Rectal smooth muscle tissue (tissue), 1 donor: Measurements from ENCODE around the gene DNPEP.

Experiments
- H3K27ac ChIP-seq: one replicate; pipeline ENCODE4 v1.7.0; 2013; ENCODE audit warnings: low read depth, low read length, inconsistent platforms
- H3K27me3 ChIP-seq: one replicate; pipeline ENCODE4 v1.7.0; 2013; ENCODE audit warnings: low read length; ENCODE audit not compliant: control insufficient read depth, insufficient read depth
- H3K36me3 ChIP-seq: one replicate; pipeline ENCODE4 v1.7.0; 2013; ENCODE audit warnings: low read length; ENCODE audit not compliant: control insufficient read depth, insufficient read depth
- H3K4me1 ChIP-seq: one replicate; pipeline ENCODE4 v1.7.0; 2013; ENCODE audit warnings: low read length; ENCODE audit not compliant: control insufficient read depth, insufficient read depth
- H3K4me3 ChIP-seq: one replicate; pipeline ENCODE4 v1.7.0; 2013; ENCODE audit warnings: low read length
- H3K9ac ChIP-seq: one replicate; pipeline ENCODE4 v1.7.0; 2013; ENCODE audit warnings: low read length

The DNPEP gene

DNA sequence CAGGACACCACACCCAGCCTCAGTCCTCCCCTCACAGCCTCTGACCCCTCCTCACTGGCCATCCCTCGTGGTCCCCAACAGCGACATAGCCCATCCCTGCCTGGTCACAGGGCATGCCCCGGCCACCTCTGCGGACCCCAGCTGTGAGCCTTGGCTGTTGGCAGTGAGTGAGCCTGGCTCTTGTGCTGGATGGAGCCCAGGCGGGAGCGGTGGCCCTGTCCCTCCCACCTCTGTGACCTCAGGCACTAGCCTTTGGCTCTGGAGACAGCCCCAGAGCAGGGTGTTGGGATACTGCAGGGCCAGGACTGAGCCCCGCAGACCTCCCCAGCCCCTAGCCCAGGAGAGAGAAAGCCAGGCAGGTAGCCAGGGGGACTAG is 38.3 kb upstream of the DNPEP start:
- Histone ChIP-seq H3K9ac (no peak overlapping the region), H3K27me3 (no peaks in the 10 kb centered on the region)

GRCh38 chr2:219425238-219426067 is 37.7 kb upstream of the DNPEP start:
- no peaks in the 10 kb centered on the region for H3K27me3 ChIP-seq
- peaks cover 20% of the 10 kb centered on the region for H3K36me3 ChIP-seq
- H3K4me3 ChIP-seq, result peak overlapping the region; percentile 15
- peak overlapping the region; percentile 99 for H3K27ac ChIP-seq
- H3K9ac ChIP-seq, result no peak overlapping the region
- peaks cover 14% of the 10 kb centered on the region for H3K4me1 ChIP-seq

More for the DNA sequence above, 38.3 kb upstream of the DNPEP start:
- Histone ChIP-seq H3K27ac (peak overlapping the region; percentile 99), H3K36me3 (peaks cover 14% of the 10 kb centered on the region), H3K4me3 (no peak overlapping the region), H3K4me1 (peaks cover 17% of the 10 kb centered on the region)

- H3K36me3 ChIP-seq, result peaks cover 26% of the 10 kb centered on the region
- peaks cover 13% of the 10 kb centered on the region for H3K4me1 ChIP-seq
- peak overlapping the region; percentile 99 for H3K27ac ChIP-seq
- H3K4me3 ChIP-seq, result peak overlapping the region; percentile 54
- H3K27me3 ChIP-seq, result no peaks in the 10 kb centered on the region
- H3K9ac ChIP-seq, result no peak overlapping the region
Measured at GRCh38 chr2:219423652-219424377, 36.1 kb upstream of the DNPEP start.

DNA sequence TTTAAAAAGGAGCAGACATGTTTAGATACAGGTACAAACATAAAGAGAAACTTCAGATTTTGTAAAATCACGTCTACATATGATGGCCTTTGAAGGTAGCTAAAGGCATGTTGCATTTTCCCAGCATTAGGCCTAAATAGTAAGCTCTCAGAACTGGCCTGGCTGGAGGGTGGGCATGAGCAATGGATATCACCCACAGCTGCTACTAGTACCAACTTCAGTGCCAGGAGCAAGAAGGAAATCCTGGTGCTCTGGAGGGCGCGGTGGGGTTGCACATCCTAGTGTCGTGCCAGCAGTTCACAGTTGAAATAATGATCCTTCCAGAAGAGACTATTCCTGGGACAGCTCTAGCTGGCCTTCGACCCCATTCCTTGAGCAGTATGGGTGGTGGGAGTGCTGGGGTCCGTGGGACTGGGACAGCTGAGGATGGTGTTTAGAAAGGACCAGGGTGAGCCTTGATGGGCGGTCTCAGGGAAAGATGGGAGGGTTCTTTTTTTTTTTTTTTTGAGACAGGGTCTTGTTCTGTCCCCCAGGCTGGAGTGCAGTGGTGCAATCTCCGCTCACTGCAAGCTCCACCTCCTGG is 35.3 kb upstream of the DNPEP start:
- Histone ChIP-seq H3K27me3 (no peaks in the 10 kb centered on the region), H3K4me1 (peaks cover 13% of the 10 kb centered on the region), H3K9ac (no peak overlapping the region), H3K27ac (peak overlapping the region; percentile 99), H3K36me3 (peaks cover 26% of the 10 kb centered on the region), H3K4me3 (peak overlapping the region; percentile 49)

DNA sequence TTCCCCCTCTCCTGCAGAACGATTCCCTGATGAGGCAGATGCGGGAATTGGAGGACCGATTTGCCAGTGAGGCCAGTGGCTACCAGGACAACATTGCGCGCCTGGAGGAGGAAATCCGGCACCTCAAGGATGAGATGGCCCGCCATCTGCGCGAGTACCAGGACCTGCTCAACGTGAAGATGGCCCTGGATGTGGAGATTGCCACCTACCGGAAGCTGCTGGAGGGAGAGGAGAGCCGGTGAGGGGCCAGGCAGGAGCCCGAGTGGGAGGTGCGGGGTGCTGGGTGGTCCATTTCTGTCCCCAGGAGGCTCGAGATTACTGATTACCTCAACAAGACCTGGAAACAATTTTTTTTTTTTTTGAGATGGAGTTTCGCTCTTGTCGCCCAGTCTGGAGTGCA is 33.6 kb upstream of the DNPEP start:
- Histone ChIP-seq H3K9ac (peak overlapping the region; percentile 25), H3K36me3 (peaks cover 26% of the 10 kb centered on the region), H3K4me1 (peaks cover 24% of the 10 kb centered on the region), H3K27me3 (no peaks in the 10 kb centered on the region), H3K27ac (peak overlapping the region; percentile 99), H3K4me3 (peak overlapping the region; percentile 67)

GRCh38 chr2:219420687-219421086 is 33.0 kb upstream of the DNPEP start:
- no peaks in the 10 kb centered on the region for H3K27me3 ChIP-seq
- H3K27ac ChIP-seq, result peak overlapping the region; percentile 99
- peaks cover 26% of the 10 kb centered on the region for H3K36me3 ChIP-seq
- H3K9ac ChIP-seq, result peak overlapping the region; percentile 25
- peaks cover 30% of the 10 kb centered on the region for H3K4me1 ChIP-seq
- H3K4me3 ChIP-seq, result peak overlapping the region; percentile 67

GRCh38 chr2:219419331-219420197 is 31.9 kb upstream of the DNPEP start:
- Histone ChIP-seq H3K27me3 (no peaks in the 10 kb centered on the region), H3K9ac (peak overlapping the region; percentile 89), H3K4me3 (peak overlapping the region; percentile 67), H3K27ac (peak overlapping the region; percentile 99), H3K4me1 (peaks cover 33% of the 10 kb centered on the region), H3K36me3 (peaks cover 20% of the 10 kb centered on the region)

DNA sequence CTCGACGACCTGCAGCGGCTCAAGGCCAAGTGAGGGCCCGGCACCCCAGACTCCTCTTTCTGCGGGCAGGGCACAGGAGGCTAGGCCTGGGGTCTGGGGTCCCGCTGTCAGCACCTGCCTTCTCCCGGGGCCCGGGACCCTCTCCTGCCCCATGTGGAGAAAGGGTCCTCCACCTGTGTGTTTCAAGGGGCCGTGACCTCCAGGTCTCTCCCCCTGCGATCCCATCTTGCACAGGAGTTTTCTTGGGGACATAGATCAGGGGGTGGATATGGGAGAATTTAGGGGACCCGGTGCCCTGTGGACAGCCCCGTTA is 31.3 kb upstream of the DNPEP start:
- H3K4me3 ChIP-seq, result peak overlapping the region; percentile 67
- no peaks in the 10 kb centered on the region for H3K27me3 ChIP-seq
- H3K27ac ChIP-seq, result peak overlapping the region; percentile 99
- peak overlapping the region; percentile 89 for H3K9ac ChIP-seq
- peaks cover 31% of the 10 kb centered on the region for H3K4me1 ChIP-seq
- H3K36me3 ChIP-seq, result peaks cover 20% of the 10 kb centered on the region

DNA sequence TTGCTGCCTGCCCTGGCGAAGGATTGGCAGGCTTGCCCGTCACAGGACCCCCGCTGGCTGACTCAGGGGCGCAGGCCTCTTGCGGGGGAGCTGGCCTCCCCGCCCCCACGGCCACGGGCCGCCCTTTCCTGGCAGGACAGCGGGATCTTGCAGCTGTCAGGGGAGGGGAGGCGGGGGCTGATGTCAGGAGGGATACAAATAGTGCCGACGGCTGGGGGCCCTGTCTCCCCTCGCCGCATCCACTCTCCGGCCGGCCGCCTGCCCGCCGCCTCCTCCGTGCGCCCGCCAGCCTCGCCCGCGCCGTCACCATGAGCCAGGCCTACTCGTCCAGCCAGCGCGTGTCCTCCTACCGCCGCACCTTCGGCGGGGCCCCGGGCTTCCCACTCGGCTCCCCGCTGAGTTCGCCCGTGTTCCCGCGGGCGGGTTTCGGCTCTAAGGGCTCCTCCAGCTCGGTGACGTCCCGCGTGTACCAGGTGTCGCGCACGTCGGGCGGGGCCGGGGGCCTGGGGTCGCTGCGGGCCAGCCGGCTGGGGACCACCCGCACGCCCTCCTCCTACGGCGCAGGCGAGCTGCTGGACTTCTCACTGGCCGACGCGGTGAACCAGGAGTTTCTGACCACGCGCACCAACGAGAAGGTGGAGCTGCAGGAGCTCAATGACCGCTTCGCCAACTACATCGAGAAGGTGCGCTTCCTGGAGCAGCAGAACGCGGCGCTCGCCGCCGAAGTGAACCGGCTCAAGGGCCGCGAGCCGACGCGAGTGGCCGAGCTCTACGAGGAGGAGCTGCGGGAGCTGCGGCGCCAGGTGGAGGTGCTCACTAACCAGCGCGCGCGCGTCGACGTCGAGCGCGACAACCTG is 30.7 kb upstream of the DNPEP start, which contains the start of gene DES:
DES (plus strand) TSS at position 223 of the 857 bp plus-strand sequence; CDS start at position 309, 86 bp downstream.
- peaks cover 27% of the 10 kb centered on the region for H3K4me1 ChIP-seq
- peak within 1 kb of the TSS; percentile 67 for H3K4me3 ChIP-seq
- peaks cover 20% of the 10 kb centered on the region for H3K36me3 ChIP-seq
- peak within 1 kb of the TSS; percentile 89 for H3K9ac ChIP-seq
- H3K27me3 ChIP-seq, result no peaks in the 10 kb centered on the region
- peak within 1 kb of the TSS; percentile 99 for H3K27ac ChIP-seq

DNA sequence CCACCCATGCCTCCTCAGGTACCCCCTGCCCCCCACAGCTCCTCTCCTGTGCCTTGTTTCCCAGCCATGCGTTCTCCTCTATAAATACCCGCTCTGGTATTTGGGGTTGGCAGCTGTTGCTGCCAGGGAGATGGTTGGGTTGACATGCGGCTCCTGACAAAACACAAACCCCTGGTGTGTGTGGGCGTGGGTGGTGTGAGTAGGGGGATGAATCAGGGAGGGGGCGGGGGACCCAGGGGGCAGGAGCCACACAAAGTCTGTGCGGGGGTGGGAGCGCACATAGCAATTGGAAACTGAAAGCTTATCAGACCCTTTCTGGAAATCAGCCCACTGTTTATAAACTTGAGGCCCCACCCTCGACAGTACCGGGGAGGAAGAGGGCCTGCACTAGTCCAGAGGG is 29.7 kb upstream of the DNPEP start:
- Histone ChIP-seq H3K9ac (peak overlapping the region; percentile 64), H3K4me3 (no peak overlapping the region), H3K27me3 (no peaks in the 10 kb centered on the region), H3K4me1 (peaks cover 27% of the 10 kb centered on the region), H3K27ac (peak overlapping the region; percentile 99), H3K36me3 (peaks cover 20% of the 10 kb centered on the region)

DNA sequence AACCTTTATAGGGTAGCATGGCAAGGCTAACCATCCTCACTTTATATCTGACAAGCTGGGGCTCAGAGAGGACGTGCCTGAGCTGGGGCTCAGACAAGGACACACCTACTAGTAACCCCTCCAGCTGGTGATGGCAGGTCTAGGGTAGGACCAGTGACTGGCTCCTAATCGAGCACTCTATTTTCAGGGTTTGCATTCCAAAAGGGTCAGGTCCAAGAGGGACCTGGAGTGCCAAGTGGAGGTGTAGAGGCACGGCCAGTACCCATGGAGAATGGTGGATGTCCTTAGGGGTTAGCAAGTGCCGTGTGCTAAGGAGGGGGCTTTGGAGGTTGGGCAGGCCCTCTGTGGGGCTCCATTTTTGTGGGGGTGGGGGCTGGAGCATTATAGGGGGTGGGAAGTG is 29.2 kb upstream of the DNPEP start:
- peaks cover 27% of the 10 kb centered on the region for H3K4me1 ChIP-seq
- no peaks in the 10 kb centered on the region for H3K27me3 ChIP-seq
- H3K36me3 ChIP-seq, result peaks cover 17% of the 10 kb centered on the region
- peak overlapping the region; percentile 99 for H3K27ac ChIP-seq
- no peak overlapping the region for H3K9ac ChIP-seq
- H3K4me3 ChIP-seq, result no peak overlapping the region
